GM12878 (cell line): ENCODE measurements around the gene SDF4.

ENCODE experiments used
- BCL11A ChIP-seq: IDR thresholded peaks from 2 replicates; pipeline ENCODE4 v1.6.1; 2011; ENCODE audit warnings: low read depth, low read length
- HDGF ChIP-seq: fragments of 450-650 bp; IDR thresholded peaks from 2 replicates; pipeline ENCODE4 v1.6.1; 2016; ENCODE audit warnings: antibody characterized with exemption
- MTA2 ChIP-seq: fragments of 450-650 bp; IDR thresholded peaks from 2 replicates; pipeline ENCODE4 v1.6.1; 2016; ENCODE audit warnings: low read depth, mild to moderate bottlenecking, moderate library complexity
- NFYA ChIP-seq: IDR thresholded peaks from 2 replicates; pipeline ENCODE4 v1.6.1; 2011; ENCODE audit warnings: low read depth, mild to moderate bottlenecking, low read length, improper control_type of control experiment, borderline replicate concordance
- POLR2A ChIP-seq: IDR thresholded peaks from 2 replicates; pipeline ENCODE4 v1.6.1; 2011; ENCODE audit warnings: low read depth, mild to moderate bottlenecking, low read length
- SIN3A ChIP-seq: IDR thresholded peaks from 2 replicates; pipeline ENCODE4 v1.6.1; 2012; ENCODE audit warnings: low read depth, low read length, improper control_type of control experiment
- SP1 ChIP-seq: IDR thresholded peaks from one replicate; pipeline ENCODE4 v1.6.1; 2011; ENCODE audit warnings: low read depth, low read length
- TF ChIP-seq, protein P1 (sequence below), 3 experiments: IDR thresholded peaks in 2 of 3; conservative IDR thresholded peaks in 1 of 3; 2 replicates each; pipeline ENCODE4 v1.5.1; 2011; ENCODE audit warnings: low read depth in 3 of 3, low read length in 3 of 3, mild to moderate bottlenecking in 3 of 3, control low read depth in 2 of 3, moderate library complexity in 2 of 3, inconsistent platforms in 1 of 3, mixed read lengths in 1 of 3; ENCODE audit not compliant: control insufficient read depth in 2 of 3, insufficient read depth in 1 of 3; ENCODE audit errors: extremely low read depth in 1 of 3
- TF ChIP-seq, protein P2 (sequence below): IDR thresholded peaks from 2 replicates; pipeline ENCODE4 v1.6.1; 2012; ENCODE audit warnings: low read depth, low read length, improper control_type of control experiment

DNA sequence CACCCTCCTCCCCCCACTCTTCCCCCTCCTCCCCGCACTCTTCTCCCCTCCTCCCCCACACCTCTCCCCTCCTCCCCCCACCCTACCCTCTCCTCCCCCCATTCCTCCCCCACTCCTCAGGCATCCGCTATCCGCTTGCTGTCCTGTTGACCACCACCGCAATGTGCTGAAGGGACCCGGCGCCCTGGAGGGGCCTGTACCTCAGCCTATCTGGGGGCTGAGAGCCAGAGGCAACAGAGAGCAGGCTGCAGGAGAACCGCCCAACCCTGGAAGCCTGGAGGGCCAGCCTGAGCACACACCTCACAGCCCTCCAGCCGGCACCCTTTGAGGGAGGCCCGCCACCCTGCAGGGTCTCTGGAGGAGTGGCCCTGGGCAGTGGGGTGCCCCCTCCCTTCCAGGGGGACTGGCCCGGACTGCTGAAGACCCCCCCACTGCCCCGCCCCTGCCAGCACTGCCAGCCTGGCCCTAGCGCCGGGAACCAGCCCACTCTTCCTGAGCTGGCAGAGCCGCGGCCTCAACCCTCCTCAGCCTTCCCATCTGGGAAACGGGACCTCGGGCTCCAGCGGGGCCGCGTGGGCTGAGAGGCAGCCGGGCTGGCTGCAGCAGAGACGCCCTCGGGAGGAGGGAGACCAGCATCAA lies 13.5 kb upstream of the SDF4 start:
- no peak for TF ChIP-seq NFYA
- TF ChIP-seq POLR2A = no peak
- TF ChIP-seq, protein P1, sequence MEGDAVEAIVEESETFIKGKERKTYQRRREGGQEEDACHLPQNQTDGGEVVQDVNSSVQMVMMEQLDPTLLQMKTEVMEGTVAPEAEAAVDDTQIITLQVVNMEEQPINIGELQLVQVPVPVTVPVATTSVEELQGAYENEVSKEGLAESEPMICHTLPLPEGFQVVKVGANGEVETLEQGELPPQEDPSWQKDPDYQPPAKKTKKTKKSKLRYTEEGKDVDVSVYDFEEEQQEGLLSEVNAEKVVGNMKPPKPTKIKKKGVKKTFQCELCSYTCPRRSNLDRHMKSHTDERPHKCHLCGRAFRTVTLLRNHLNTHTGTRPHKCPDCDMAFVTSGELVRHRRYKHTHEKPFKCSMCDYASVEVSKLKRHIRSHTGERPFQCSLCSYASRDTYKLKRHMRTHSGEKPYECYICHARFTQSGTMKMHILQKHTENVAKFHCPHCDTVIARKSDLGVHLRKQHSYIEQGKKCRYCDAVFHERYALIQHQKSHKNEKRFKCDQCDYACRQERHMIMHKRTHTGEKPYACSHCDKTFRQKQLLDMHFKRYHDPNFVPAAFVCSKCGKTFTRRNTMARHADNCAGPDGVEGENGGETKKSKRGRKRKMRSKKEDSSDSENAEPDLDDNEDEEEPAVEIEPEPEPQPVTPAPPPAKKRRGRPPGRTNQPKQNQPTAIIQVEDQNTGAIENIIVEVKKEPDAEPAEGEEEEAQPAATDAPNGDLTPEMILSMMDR (IDR thresholded peaks at IDR 0.05 in 2 of 3, conservative IDR thresholded peaks at IDR 0.05 in 1 of 3; ENCODE audit: control insufficient read depth in 2 of 3, extremely low read depth in 1 of 3, insufficient read depth in 1 of 3, low read depth in 3 of 3, low read length in 3 of 3) = no peak
- TF ChIP-seq SP1 = no peak
- TF ChIP-seq SIN3A = no peak
- TF ChIP-seq, protein P2, sequence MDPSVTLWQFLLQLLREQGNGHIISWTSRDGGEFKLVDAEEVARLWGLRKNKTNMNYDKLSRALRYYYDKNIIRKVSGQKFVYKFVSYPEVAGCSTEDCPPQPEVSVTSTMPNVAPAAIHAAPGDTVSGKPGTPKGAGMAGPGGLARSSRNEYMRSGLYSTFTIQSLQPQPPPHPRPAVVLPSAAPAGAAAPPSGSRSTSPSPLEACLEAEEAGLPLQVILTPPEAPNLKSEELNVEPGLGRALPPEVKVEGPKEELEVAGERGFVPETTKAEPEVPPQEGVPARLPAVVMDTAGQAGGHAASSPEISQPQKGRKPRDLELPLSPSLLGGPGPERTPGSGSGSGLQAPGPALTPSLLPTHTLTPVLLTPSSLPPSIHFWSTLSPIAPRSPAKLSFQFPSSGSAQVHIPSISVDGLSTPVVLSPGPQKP = no peak
- TF ChIP-seq HDGF = no peak
- TF ChIP-seq BCL11A = no peak
- TF ChIP-seq MTA2 = no peak
